DND-41 (cell line): Measurements from ENCODE around the gene MND1.

Experiments
- CTCF ChIP-seq: IDR thresholded peaks from 2 replicates; pipeline ENCODE4 v1.5.1; 2012; ENCODE audit warnings: borderline replicate concordance, low read length, moderate library complexity, mild to moderate bottlenecking; ENCODE audit not compliant: poor library complexity, severe bottlenecking; ENCODE audit errors: extremely low read depth
- EZH2 ChIP-seq: IDR thresholded peaks from 3 replicates; pipeline ENCODE4 v1.6.1; 2012; ENCODE audit warnings: borderline replicate concordance, low read depth, mild to moderate bottlenecking, moderate library complexity, low read length, inconsistent platforms; ENCODE audit not compliant: severe bottlenecking

- no peak for TF ChIP-seq CTCF
- TF ChIP-seq EZH2: no peak
Observed at GRCh38 chr4:153421941-153422340, 77.5 kb downstream of the MND1 start.
